ENCODE data around the gene IMMP2L.
A peak's percentile ranks its signal among the peaks of the same experiment; 100 is the strongest.
"Not testable (repeated sequence)": the region's sequence is repeated elsewhere in the genome, so short reads cannot be mapped to it uniquely, and the experiment has no call there.

The IMMP2L gene

GRCh38 chr7:111091593-111092358, 470.5 kb downstream of the IMMP2L start:
- no peak for DNase-seq

GRCh38 chr7:111090846-111091245, 471.4 kb downstream of the IMMP2L start, which contains the start of gene LRRN3:
TSS of gene LRRN3 (plus strand) at chr7:111091127. CDS start at chr7:111122773, 31,646 bp downstream.
- peak; percentile 64 for DNase-seq

- no peak for DNase-seq
These were observed 472.4 kb downstream of the IMMP2L start for GRCh38 chr7:111089822-111090426.

GRCh38 chr7:111088328-111088727, 474.0 kb downstream of the IMMP2L start:
- DNase-seq: no peak

GRCh38 chr7:111086532-111086931, 475.8 kb downstream of the IMMP2L start:
- DNase-seq: no peak

- no peak for DNase-seq
These were observed 476.9 kb downstream of the IMMP2L start for GRCh38 chr7:111085356-111085755.

GRCh38 chr7:111083413-111083812, 478.9 kb downstream of the IMMP2L start:
- DNase-seq: no peak

- DNase-seq: no peak
These were observed 479.9 kb downstream of the IMMP2L start for GRCh38 chr7:111082351-111082750.

GRCh38 chr7:111081546-111082267, 480.6 kb downstream of the IMMP2L start:
- no peak for DNase-seq

GRCh38 chr7:111080495-111081105, 481.7 kb downstream of the IMMP2L start:
- no peak for DNase-seq

GRCh38 chr7:111077001-111077400, 485.3 kb downstream of the IMMP2L start:
- DNase-seq: no peak

- DNase-seq: no peak
These were observed 486.1 kb downstream of the IMMP2L start for GRCh38 chr7:111076205-111076604.

- DNase-seq: no peak
These were observed 486.8 kb downstream of the IMMP2L start for GRCh38 chr7:111075498-111075897.

GRCh38 chr7:111074748-111075146, 487.5 kb downstream of the IMMP2L start:
- no peak for DNase-seq

GRCh38 chr7:111074071-111074747, 488.1 kb downstream of the IMMP2L start:
- DNase-seq: no peak

GRCh38 chr7:111072658-111073057, 489.6 kb downstream of the IMMP2L start:
- not testable (repeated sequence) for DNase-seq

GRCh38 chr7:111071556-111071955, 490.7 kb downstream of the IMMP2L start:
- DNase-seq: no peak

- DNase-seq: no peak
These were observed 493.7 kb downstream of the IMMP2L start for GRCh38 chr7:111068618-111069017.

- no peak for DNase-seq
These were observed 494.6 kb downstream of the IMMP2L start for GRCh38 chr7:111067682-111068081.

GRCh38 chr7:111067251-111067650, 495.0 kb downstream of the IMMP2L start:
- DNase-seq: no peak

- no peak for DNase-seq
These were observed 499.1 kb downstream of the IMMP2L start for GRCh38 chr7:111063166-111063565.

- DNase-seq: no peak
These were observed 502.5 kb downstream of the IMMP2L start for GRCh38 chr7:111059833-111060232.

- DNase-seq: no peak
These were observed 505.2 kb downstream of the IMMP2L start for GRCh38 chr7:111057066-111057465.
